ENCODE results near the gene SSH3.

GRCh38 chr11:67289651-67290479 is 13.5 kb upstream of the SSH3 start:
- no peak for TF ChIP-seq POLR2A (IDR thresholded peaks at IDR 0.05)
- TF ChIP-seq, protein P1, sequence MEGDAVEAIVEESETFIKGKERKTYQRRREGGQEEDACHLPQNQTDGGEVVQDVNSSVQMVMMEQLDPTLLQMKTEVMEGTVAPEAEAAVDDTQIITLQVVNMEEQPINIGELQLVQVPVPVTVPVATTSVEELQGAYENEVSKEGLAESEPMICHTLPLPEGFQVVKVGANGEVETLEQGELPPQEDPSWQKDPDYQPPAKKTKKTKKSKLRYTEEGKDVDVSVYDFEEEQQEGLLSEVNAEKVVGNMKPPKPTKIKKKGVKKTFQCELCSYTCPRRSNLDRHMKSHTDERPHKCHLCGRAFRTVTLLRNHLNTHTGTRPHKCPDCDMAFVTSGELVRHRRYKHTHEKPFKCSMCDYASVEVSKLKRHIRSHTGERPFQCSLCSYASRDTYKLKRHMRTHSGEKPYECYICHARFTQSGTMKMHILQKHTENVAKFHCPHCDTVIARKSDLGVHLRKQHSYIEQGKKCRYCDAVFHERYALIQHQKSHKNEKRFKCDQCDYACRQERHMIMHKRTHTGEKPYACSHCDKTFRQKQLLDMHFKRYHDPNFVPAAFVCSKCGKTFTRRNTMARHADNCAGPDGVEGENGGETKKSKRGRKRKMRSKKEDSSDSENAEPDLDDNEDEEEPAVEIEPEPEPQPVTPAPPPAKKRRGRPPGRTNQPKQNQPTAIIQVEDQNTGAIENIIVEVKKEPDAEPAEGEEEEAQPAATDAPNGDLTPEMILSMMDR (IDR thresholded peaks at IDR 0.05) = no peak
